ENCODE results near the gene SIM2.

The SIM2 gene

GRCh38 chr21:36699546-36700294 is 805 bp downstream of the SIM2 start:
- no peak for DNase-seq (ENCODE audit: low read depth in 2 of 2)

- DNase-seq (ENCODE audit: low read depth in 2 of 2), result no peak
Measured at GRCh38 chr21:36700295-36700970, 1.5 kb downstream of the SIM2 start.

GRCh38 chr21:36700971-36701755 is 2.2 kb downstream of the SIM2 start:
- DNase-seq (ENCODE audit: low read depth in 2 of 2), result no peak

DNA sequence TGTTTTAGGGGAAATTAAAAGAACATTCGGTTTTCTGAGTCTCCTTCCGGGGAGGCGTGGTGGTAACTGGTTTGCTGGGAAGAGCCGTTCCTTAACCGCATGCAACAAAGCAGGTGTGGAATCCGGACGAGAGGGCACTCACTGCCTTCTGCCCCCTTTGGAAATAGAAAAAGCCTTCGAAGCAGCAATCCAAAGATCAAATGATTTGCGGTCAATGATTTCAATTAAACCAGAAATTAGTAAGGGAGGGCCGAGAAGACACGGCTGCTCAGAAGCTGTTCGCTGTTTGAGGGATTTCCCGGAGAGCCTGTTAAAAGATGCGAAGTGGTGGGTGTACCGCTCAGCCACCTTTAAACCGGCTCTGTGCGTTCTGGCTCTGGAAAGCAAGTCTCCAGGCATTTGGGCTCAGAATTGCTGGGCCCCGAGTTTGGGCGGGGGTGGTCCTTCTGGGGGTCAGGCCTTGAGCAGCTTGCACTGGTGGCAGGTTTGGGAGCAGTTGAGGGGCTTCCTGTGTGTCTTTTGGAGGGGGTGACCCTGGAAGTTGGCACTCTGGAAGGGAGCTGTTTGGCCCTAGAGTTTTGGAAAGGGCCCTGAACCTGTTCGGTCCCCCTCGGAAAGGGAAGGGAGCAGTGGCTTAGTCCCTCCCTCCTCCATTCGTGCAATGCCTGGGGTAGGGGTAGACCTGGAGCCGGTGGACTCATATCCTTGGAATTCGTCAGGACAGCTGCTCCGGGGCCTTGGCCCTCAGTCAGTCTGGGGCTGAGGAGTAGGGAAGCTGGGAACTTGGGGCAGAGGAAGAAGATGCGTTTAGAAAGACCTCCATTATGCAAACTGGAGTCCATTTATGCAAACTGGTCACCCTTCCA is 3.1 kb downstream of the SIM2 start:
- no peak for DNase-seq (ENCODE audit: low read depth in 2 of 2)

DNA sequence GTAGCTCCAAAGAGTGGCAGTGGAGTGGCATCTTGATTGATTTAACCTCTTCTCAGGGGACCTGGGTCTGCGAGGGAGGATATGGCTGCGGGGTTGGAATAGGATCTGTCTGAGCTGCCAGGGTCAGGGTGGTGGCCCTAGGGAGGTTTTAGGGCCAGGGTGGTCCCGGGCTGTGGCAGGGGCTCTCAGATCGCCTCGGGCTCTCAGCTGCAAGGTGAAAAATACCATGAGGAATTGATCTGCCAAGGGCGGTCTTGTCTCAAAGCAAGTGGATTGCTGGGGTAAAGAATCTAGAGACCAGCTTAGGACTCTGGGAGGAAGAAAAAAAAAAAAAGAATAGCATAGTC is 3.7 kb downstream of the SIM2 start:
- DNase-seq (ENCODE audit: low read depth in 2 of 2), result no peak

- no peak for DNase-seq (ENCODE audit: low read depth in 2 of 2)
Measured at GRCh38 chr21:36703123-36703522, 4.2 kb downstream of the SIM2 start.

DNA sequence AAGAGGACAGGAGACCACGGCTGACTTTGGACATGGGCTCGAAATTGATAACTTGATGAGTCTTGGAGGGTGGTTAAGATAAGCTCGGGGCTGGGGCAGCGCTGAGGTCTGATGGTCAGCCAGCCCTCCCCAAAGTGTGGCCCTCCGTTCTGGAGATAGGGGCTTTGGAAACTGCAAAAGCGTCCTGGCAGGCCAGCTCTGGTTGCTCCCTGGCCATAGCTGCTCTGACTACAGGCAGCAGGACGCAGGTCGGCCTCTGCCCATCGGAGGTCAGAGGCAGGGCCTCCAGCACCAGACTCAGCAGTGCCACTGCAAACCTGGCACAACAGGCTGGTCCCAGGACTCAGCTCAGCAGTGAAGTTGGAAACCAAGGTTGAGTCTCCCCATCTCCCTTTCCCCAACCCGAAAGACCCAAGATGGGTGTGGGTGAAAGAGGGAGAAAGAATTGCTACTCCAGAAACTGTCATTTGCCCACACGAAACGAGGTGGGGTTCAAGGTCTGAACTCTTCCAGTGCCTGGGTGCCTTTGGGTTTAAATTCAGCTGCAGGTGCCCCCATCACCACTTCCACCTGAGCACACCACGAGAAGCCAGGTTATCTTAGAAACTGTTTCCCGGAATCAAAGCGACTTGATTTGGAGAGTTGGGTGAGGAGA is 4.8 kb downstream of the SIM2 start:
- DNase-seq (ENCODE audit: low read depth in 2 of 2), result no peak

DNA sequence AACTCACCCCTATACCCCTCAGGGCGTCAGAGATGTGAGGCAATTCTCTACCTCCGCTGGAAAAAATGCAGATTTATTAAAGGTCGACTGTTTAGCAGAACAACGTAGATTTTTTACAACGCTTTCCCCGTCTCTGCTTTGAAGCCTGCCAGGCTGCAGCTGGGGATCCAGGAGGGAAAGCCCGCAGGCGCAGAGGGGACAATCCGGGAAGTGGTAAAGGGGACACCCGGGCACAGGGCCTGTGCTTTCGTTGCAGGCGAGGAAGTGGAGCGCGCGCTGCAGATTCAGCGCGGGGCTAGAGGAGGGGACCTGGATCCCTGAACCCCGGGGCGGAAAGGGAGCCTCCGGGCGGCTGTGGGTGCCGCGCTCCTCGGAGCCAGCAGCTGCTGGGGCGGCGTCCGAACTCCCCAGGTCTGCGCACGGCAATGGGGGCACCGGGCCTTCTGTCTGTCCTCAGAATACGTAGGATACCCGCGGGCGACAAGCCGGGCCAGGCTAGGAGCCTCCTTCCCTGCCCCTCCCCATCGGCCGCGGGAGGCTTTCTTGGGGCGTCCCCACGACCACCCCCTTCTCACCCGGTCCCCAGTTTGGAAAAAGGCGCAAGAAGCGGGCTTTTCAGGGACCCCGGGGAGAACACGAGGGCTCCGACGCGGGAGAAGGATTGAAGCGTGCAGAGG is 5.5 kb downstream of the SIM2 start:
- no peak for DNase-seq (ENCODE audit: low read depth in 2 of 2)

GRCh38 chr21:36704958-36705678 is 6.2 kb downstream of the SIM2 start:
- DNase-seq (ENCODE audit: low read depth in 2 of 2), result no peak

DNA sequence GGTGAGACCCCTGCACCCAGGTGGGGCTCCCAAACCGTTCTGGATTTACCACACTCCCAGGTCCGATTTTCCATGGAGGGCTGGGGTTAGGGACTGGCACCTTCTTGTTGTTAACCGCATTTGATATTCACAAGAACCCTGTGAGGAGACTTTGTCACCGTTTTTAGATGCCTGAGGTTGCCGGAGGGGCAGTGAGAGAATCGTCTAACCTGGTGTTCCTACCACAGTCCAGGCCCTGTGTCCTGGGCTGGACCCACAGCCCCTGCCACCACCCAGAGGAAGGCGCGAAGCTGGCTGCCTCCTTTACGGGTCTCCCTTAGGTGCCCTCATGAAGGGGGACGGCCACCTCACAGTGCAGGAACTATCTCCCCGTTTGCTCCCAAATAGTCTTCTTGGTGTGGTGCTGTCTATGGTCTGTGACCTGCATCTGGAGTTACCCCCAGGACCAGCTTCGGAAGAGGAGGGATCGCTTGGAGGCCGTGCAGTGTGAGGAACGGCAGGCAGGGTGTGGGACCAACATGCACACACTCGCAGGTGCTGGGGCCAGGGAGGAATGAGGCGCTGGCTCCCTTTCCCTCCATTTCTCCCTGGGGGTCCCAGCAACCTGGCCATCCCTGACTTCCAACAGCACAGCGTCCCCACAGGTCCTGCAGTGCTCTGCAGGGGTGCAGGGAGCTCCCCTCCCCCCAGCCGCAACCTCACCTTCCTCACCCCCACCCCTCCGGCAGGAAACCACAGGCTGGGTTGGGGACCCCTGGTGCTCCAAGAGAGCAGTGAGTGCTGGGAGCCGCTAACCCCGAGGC is 7.0 kb downstream of the SIM2 start:
- no peak for DNase-seq (ENCODE audit: low read depth in 2 of 2)

- no peak for DNase-seq (ENCODE audit: low read depth in 2 of 2)
Measured at GRCh38 chr21:36706482-36706852, 7.6 kb downstream of the SIM2 start.

GRCh38 chr21:36706951-36707762 is 8.2 kb downstream of the SIM2 start:
- no peak for DNase-seq (ENCODE audit: low read depth in 2 of 2)

- no peak for DNase-seq (ENCODE audit: low read depth in 2 of 2)
Measured at GRCh38 chr21:36707763-36708285, 8.9 kb downstream of the SIM2 start.

DNA sequence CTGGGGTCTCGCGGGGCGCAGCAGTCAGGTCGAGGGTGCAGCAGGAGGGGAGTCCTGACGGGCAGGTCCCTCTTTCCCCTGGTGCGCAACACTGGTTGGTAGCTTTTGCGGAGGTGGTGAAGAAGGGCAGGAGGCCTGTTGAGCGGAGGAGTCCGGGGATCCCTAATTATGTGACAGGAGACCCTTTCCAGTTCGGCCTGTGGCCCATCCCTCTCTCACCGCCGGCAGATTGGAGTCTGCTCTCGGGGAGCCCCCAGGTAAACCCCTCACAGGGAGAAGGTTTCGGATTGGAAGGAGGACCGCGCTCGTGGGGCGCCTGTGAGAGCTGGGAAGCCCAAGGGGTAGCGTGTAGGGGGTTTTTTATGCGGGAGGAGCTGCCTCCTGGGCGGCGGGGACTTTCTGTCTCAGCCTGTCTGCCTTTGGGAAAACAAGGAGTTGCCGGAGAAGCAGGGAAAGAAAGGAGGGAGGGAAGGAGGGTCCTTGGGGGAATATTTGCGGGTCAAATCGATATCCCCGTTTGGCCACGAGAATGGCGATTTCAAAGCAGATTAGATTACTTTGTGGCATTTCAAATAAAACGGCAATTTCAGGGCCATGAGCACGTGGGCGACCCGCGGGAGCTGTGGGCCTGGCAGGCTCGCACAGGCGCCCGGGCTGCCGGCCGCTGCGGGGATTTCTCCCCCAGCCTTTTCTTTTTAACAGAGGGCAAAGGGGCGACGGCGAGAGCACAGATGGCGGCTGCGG is 9.5 kb downstream of the SIM2 start:
- DNase-seq (ENCODE audit: low read depth in 2 of 2), result no peak

- no peak for DNase-seq (ENCODE audit: low read depth in 2 of 2)
Measured at GRCh38 chr21:36709030-36709867, 10.3 kb downstream of the SIM2 start.
